HG03175 (cell line): ENCODE measurements around the gene TMPRSS7.

Source experiments
- ATAC-seq: cut with Tn5 transposase; IDR thresholded peaks from one replicate; pipeline ENCODE4 v1.9.1; 2021; ENCODE audit warnings: mild to moderate bottlenecking, moderate library complexity; ENCODE audit not compliant: unreplicated experiment

The TMPRSS7 gene

DNA sequence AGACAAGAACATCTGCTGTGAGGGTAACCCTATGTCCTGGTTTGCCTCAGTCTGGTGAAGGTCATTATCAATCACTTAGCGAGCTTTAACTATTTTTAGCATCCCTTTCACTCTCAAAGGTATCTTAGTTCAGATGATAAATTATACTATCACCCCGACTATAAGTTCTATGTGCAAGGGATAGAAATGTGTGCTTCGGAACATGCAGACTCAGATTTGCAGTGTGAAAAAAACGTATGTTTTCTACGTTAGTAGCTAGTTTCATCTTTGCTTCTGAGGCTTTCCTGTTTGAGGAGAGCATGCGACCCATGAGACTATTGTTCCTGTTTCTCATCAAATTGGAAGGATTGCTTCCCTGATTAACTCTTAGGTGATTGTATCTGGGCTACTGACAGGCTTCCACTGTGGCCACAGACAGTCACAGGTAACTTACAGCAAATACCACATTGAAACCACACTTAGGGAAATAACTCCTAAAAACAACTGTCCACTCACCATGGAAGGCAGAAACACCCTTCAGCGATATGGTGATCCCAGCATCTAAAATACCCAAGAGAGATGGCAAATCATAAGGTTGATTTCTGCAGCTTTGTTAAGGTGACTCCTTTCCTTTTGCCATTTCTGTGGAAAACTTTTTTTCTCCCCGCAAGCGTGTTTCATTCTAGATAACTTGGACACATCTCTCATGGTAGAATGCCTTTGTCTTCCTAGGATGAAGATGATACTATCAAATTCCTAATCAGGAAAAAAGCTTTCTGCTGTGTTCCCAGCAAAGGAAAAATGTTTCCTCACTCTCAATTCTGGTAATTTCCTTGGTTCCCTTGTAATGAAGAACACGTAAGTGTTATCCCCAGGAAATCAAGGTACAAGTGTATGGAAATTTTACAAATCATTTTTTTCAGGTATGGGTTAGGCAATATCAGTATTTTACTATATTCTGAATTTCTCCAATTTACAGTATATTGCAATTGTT lies 93.3 kb downstream of the TMPRSS7 start:
- peak; percentile 21 for ATAC-seq

DNA sequence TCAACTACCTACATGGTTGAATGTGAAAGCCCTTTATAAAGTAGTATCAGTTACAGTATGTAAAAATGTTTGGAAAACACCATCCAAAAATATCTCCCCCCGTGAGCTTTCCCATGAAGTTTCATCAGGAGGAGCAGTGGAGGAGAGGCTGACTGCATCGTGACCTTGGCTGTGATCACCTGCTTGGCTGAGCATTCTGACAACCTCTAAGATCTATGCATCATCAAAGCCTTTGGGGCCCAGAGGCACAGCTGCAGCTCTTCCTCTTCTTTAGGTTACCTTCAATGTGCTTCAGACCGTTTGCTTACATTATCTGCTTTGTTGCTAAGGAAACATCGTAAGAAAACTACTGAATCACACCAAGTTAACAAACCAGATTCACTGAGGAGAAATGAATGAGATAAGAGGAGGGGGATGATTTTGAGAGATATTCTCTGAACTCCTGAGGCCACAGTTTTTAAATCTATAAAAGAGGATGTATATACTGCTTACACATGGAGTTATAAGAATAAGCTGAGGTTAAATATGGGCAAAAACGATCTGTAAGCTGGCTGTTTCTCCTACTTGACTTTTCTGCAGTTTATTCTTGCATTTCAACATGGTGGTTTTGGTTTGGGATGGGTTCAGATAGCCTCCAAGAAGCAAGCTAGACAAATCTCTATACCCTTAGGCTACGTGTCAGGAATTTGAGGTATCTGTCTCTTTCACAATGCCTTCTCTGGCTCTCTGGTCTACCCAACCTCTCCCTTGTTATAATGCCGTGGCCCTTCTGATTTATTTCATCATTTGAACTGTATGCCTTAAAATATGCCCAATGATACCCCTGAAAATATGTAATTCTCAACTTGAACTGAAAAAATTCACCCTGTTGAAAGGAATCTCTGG lies 94.5 kb downstream of the TMPRSS7 start:
- peak; percentile 71 for ATAC-seq

DNA sequence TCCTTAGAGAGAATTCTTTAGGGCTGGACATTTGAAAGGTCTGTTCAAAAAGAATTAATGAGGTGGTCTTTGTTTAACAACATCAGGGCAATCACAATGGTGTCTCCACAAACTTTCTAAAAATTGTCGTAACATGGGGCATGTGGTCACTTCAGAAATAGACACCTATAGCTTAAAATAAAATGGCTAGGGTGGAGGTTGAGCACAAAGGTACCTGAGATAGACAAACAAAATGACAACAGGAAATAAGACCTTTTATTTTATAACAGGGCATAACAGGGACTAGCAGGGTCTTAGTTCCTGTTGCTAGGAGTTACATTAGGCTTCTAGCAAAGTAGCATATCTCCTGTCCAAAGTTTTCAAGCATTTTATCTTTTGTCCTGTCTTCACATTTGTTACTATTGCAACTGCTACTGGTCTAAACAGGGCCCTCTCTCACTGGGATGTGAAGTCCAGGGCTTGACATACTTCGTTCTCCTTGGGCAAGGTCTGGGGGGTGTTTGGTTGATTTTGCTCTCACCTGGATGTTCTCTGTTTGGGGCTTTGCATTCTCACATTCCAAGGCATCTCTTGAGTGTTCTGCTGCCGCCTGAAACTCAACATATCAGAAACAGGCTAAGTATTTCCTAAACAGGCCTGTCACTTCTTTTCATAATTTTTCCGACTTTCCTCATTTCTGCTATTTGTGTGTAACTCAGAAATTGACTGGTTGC lies 95.5 kb downstream of the TMPRSS7 start:
- no peak for ATAC-seq

DNA sequence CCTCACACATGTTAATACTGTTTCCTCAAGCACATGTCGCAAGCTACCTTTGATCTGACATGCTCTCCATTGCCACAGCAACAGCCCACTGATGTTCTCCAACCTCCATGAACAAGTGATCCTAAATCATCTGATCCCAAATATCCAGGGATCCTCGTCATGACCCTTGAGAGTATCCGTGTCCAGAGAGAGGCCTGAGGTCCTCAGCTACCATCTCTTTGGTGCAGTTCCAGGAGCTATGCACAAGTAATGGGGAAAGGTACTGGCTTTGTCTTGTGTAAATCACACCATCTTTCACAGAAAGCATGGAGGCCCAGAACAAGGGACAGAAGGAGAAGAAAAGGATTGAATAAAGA lies 96.1 kb downstream of the TMPRSS7 start:
- no peak for ATAC-seq
